Measurements from ENCODE around the gene ARID5B.

- TF ChIP-seq PAX5 (IDR thresholded peaks at IDR 0.05; ENCODE audit: insufficient read depth, low read length, severe bottlenecking) = no peak
- no peak for TF ChIP-seq SPI1 (IDR thresholded peaks at IDR 0.05; ENCODE audit: low read depth, low read length)
- no peak for TF ChIP-seq POLR2AphosphoS5 (IDR thresholded peaks at IDR 0.05; ENCODE audit: low read depth, low read length)
- TF ChIP-seq TAF1 (IDR thresholded peaks at IDR 0.05; ENCODE audit: low read depth, low read length) = no peak
- TF ChIP-seq POLR2A (IDR thresholded peaks at IDR 0.05; ENCODE audit: low read depth, low read length) = no peak
- no peak for TF ChIP-seq POU2F2 (IDR thresholded peaks at IDR 0.05; ENCODE audit: low read depth, low read length)
Observed at GRCh38 chr10:62106929-62107519, 205.5 kb downstream of the ARID5B start.

Measured in GM12891 (cell line).